Measurements from ENCODE around the gene CCN5.
A peak's percentile ranks its signal among the peaks of the same experiment; 100 is the strongest.

The CCN5 gene

DNA sequence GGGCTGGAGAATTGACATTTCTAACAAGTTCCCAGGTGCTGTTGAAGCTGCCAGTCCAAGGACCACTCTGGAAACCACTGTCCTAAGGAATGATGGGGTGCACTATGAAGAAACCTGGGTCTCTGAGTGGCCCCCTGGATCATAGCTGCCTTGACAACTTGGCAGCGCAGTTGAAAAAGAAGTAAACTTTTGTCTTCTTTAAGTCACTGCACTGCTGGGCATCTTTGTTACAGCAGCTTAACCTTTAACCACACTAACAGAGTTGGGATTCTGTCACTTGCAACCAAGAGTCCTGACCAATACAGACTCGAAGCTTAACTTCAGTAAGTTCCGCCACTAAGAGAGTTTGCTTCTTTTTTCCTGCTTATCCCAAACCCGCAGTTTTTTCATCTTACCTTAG lies 21.9 kb downstream of the CCN5 start:
- H3K4me3 ChIP-seq (ENCODE audit: severe bottlenecking) = no peak overlapping the region
- H3K4me1 ChIP-seq (ENCODE audit: insufficient read depth, poor library complexity, severe bottlenecking) = peaks cover 10% of the 10 kb centered on the region
- no peaks in the 10 kb centered on the region for H3K27me3 ChIP-seq (ENCODE audit: insufficient read depth, poor library complexity, severe bottlenecking)
- TF ChIP-seq, protein P1, sequence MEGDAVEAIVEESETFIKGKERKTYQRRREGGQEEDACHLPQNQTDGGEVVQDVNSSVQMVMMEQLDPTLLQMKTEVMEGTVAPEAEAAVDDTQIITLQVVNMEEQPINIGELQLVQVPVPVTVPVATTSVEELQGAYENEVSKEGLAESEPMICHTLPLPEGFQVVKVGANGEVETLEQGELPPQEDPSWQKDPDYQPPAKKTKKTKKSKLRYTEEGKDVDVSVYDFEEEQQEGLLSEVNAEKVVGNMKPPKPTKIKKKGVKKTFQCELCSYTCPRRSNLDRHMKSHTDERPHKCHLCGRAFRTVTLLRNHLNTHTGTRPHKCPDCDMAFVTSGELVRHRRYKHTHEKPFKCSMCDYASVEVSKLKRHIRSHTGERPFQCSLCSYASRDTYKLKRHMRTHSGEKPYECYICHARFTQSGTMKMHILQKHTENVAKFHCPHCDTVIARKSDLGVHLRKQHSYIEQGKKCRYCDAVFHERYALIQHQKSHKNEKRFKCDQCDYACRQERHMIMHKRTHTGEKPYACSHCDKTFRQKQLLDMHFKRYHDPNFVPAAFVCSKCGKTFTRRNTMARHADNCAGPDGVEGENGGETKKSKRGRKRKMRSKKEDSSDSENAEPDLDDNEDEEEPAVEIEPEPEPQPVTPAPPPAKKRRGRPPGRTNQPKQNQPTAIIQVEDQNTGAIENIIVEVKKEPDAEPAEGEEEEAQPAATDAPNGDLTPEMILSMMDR (IDR thresholded peaks at IDR 0.05; ENCODE audit: poor library complexity, severe bottlenecking) = no peak
- no peak for DNase-seq (ENCODE audit: low spot score)
- no peaks in the 10 kb centered on the region for H3K9me3 ChIP-seq (ENCODE audit: severe bottlenecking)
- no peak for ATAC-seq (ENCODE audit: low read depth)
- no peaks in the 10 kb centered on the region for H3K36me3 ChIP-seq (ENCODE audit: low read depth)
- H3K27ac ChIP-seq (ENCODE audit: poor library complexity, severe bottlenecking) = no peak overlapping the region

DNA sequence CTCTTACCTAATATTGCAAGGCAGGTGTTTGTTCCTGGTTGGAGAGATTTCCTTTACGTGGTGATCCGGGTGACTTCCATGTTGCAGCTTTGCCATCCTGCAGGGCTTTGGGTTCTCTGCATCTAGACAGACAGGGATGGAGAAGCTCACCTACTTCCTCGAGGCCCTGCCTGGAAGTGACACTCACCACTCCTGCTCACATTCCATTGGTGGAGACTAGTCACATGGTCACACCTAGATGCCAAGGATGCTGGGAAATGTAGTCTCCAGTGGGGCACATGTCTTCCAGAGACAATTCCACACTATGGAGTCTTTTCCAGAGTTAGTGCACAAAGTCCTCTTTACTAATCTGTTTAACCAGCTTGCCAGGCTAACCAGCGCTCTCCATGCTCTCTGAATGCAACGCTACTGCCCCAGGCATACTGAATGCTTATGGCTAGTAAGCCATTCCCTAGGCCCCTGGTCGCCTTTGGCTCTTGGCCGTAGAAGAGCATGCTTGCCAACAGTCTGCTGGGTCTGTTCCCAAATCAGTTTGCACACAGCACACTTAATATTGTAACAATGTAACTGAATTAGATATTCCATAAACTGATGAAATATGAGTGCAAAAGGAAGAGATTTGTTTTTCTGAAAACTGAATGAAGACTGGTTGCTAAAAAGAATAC lies 23.8 kb downstream of the CCN5 start:
- H3K27me3 ChIP-seq (ENCODE audit: insufficient read depth, poor library complexity, severe bottlenecking) = no peaks in the 10 kb centered on the region
- no peak for DNase-seq (ENCODE audit: low spot score)
- H3K27ac ChIP-seq (ENCODE audit: poor library complexity, severe bottlenecking) = no peak overlapping the region
- H3K4me3 ChIP-seq (ENCODE audit: severe bottlenecking) = no peak overlapping the region
- ATAC-seq (ENCODE audit: low read depth) = peak; percentile 78
- TF ChIP-seq, protein P1 (IDR thresholded peaks at IDR 0.05; ENCODE audit: poor library complexity, severe bottlenecking) = no peak
- no peaks in the 10 kb centered on the region for H3K36me3 ChIP-seq (ENCODE audit: low read depth)
- H3K9me3 ChIP-seq (ENCODE audit: severe bottlenecking) = no peaks in the 10 kb centered on the region
- H3K4me1 ChIP-seq (ENCODE audit: insufficient read depth, poor library complexity, severe bottlenecking) = peaks cover 4% of the 10 kb centered on the region

- no peak for DNase-seq (ENCODE audit: low spot score)
- no peak overlapping the region for H3K27ac ChIP-seq (ENCODE audit: poor library complexity, severe bottlenecking)
- no peaks in the 10 kb centered on the region for H3K36me3 ChIP-seq (ENCODE audit: low read depth)
- peaks cover 4% of the 10 kb centered on the region for H3K4me1 ChIP-seq (ENCODE audit: insufficient read depth, poor library complexity, severe bottlenecking)
- ATAC-seq (ENCODE audit: low read depth) = no peak
- no peak overlapping the region for H3K4me3 ChIP-seq (ENCODE audit: severe bottlenecking)
- peaks cover 4% of the 10 kb centered on the region for H3K27me3 ChIP-seq (ENCODE audit: insufficient read depth, poor library complexity, severe bottlenecking)
- TF ChIP-seq, protein P1 (IDR thresholded peaks at IDR 0.05; ENCODE audit: poor library complexity, severe bottlenecking) = no peak
- H3K9me3 ChIP-seq (ENCODE audit: severe bottlenecking) = no peaks in the 10 kb centered on the region
These were observed 24.8 kb downstream of the CCN5 start for GRCh38 chr20:44739942-44740341.

DNA sequence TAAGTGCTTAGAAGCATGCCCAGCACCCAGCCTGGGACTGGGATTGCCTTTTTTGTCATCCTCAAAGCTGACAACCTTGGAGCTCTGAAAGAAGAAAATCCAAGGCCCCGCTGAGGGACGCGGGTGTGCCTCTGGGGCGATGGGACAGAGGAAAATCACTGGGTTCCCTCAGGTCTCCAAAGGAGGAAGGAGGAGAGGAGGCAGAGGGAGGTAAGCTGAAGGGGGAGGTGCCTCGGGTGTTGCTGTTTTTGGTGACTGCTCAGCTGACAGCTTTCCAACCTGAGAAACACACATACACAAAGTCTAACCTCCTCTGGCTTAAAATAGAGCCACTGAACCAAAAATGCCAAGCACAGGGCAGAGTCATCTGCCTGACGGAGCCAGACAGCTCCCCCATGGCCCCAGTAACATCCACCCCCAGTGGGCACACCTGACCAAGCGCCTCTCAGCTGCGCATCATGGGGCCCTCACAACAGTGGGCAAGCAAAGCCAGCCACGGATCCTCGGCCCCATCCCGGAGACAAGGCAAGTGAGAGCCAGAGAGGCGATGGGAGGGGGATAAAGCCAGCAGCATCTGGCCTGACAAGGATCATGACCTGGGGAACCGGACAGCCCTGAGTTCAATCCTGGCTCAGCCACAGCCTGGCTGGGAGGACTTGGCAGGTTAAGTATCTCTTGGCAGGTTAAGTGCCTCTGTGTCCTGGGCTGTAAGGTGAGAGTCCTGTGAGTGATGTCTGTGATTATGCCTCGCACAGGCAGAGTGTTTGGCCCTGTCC lies 27.3 kb downstream of the CCN5 start:
- DNase-seq (ENCODE audit: low spot score) (no peak), ATAC-seq (ENCODE audit: low read depth) (no peak)
- H3K4me3 ChIP-seq (ENCODE audit: severe bottlenecking) = no peak overlapping the region
- peaks cover 7% of the 10 kb centered on the region for H3K4me1 ChIP-seq (ENCODE audit: insufficient read depth, poor library complexity, severe bottlenecking)
- no peaks in the 10 kb centered on the region for H3K9me3 ChIP-seq (ENCODE audit: severe bottlenecking)
- no peaks in the 10 kb centered on the region for H3K36me3 ChIP-seq (ENCODE audit: low read depth)
- H3K27me3 ChIP-seq (ENCODE audit: insufficient read depth, poor library complexity, severe bottlenecking) = peaks cover 19% of the 10 kb centered on the region
- H3K27ac ChIP-seq (ENCODE audit: poor library complexity, severe bottlenecking) = no peak overlapping the region
- TF ChIP-seq, protein P1 (IDR thresholded peaks at IDR 0.05; ENCODE audit: poor library complexity, severe bottlenecking) = no peak

Measured in RWPE2 (cell line).